ENCODE results near the gene NEK11.
A peak's percentile ranks its signal among the peaks of the same experiment; 100 is the strongest.

NEK11 gene

GRCh38 chr3:131026321-131027151, at the start of gene NEK11, which contains the start of gene ASTE1:
Gene NEK11, plus strand, starts transcription at chr3:131026877. Its CDS starts 2,832 bp downstream, at chr3:131029709.
Gene ASTE1, minus strand, starts transcription at chr3:131026825. Its CDS starts 1,519 bp downstream, at chr3:131025306.
- CTCF ChIA-PET = interaction anchor here (0.6 to 1.0 kb wide), 2 partner anchors 20 to 266 kb away, joined by 3 to 4 read pairs; no protein-coding TSS in a partner anchor
- DNase-seq (ENCODE audit: low spot score) = peak; percentile 81
- H3K27ac ChIP-seq = peak within 1 kb of the TSS; percentile 85
- POLR2A ChIA-PET (ENCODE audit: low non-redundant PET) = interaction anchor here (0.6 kb wide), 1 partner anchor 28 kb away, joined by 3 read pairs; no protein-coding TSS in a partner anchor
- no peak for TF ChIP-seq CTCF (conservative IDR thresholded peaks at IDR 0.05; ENCODE audit: low read depth)

DNA sequence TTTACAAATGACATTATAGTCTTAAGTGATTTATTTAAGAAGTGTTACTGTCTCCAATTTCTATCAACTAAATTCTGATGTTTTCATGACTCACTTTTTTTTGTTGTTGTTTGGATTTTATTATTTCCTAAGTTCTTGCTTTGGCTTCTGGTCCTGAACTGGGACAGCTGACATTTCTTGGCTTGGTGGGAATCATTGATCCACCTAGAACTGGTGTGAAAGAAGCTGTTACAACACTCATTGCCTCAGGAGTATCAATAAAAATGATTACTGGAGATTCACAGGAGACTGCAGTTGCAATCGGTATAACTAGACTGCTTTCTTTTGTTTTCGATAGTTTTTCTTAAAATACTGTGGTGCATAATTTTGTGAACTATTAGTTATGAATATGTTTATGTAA, 47.6 kb upstream of the NEK11 start:
- POLR2A ChIA-PET (ENCODE audit: low non-redundant PET) = interaction anchor here (0.6 kb wide), 1 partner anchor 10 kb away, joined by 4 read pairs; no protein-coding TSS in a partner anchor
- no peak overlapping the region for H3K27ac ChIP-seq
- CTCF ChIA-PET = no interaction called here
- no peak for TF ChIP-seq CTCF (conservative IDR thresholded peaks at IDR 0.05; ENCODE audit: low read depth)
- DNase-seq (ENCODE audit: low spot score) = no peak

DNA sequence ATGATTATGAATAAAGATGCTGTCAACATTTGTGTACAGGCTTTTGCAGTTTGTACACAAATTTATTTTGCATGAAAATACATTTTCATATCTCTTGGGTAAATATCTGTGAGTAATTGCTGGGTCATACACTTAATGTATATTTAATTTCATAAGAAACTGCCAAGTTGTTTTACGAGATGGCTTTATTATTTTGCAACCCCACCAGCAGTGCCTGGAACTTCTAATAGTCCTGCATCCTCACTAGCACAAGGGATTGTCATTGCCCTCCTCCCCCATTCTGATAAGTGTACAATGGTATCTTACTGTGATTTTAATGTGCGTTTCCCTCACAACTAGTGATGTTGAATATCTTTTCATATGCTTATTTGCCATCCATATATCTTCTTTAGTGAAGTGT, 45.2 kb upstream of the NEK11 start:
- no peak for TF ChIP-seq CTCF (conservative IDR thresholded peaks at IDR 0.05; ENCODE audit: low read depth)
- H3K27ac ChIP-seq = no peak overlapping the region
- no peak for DNase-seq (ENCODE audit: low spot score)
- ChIA-PET POLR2A (ENCODE audit: low non-redundant PET) (no interaction called here), CTCF (no interaction called here)

- CTCF ChIA-PET = no interaction called here
- no peak for DNase-seq (ENCODE audit: low spot score)
- no peak overlapping the region for H3K27ac ChIP-seq
- no peak for TF ChIP-seq CTCF (conservative IDR thresholded peaks at IDR 0.05; ENCODE audit: low read depth)
- POLR2A ChIA-PET (ENCODE audit: low non-redundant PET) = no interaction called here
Measured at GRCh38 chr3:130990282-130990681, 36.4 kb upstream of the NEK11 start.

DNA sequence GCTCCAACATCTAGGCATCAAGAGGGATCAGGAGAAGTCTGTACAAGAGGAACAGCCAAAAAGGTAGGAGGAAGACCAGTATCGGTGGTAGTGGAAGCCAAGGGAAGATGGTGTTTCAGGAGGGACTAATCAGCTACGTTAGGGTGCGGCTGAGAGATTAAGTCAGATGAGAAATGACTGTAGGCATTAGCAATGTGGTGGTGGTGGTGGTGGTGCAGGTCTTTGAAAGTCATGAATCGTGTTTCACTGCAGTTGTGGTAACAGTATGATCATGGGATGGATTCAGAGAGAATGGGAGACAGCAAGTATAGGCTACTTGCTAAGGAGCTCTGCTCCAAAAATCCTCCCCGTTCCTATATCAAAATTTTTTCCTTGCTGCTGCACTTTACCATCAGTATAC, 35.6 kb upstream of the NEK11 start:
- no peak for DNase-seq (ENCODE audit: low spot score)
- H3K27ac ChIP-seq = no peak overlapping the region
- ChIA-PET POLR2A (ENCODE audit: low non-redundant PET) (no interaction called here), CTCF (no interaction called here)
- TF ChIP-seq CTCF (conservative IDR thresholded peaks at IDR 0.05; ENCODE audit: low read depth) = no peak

DNA sequence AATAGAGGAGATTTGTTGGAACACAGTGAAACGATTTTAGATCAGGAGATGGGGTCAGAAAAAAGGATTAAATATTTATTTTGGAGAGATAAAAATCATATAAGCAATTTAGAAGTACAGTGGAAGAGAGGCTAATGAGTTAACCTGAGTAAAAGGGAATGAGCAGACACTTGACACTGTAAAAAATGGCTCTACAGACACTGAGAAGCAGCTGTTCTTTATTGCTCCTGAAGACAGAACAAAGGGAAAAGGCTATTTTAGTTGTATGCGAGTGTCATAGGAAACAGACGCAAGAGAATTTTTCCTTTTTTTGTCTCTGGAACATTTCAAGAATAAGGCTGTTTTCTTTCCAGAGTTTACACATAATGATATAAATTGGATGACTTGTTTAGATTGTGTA, 34.3 kb upstream of the NEK11 start:
- TF ChIP-seq CTCF (conservative IDR thresholded peaks at IDR 0.05; ENCODE audit: low read depth) = no peak
- ChIA-PET POLR2A (ENCODE audit: low non-redundant PET) (no interaction called here), CTCF (no interaction called here)
- no peak for DNase-seq (ENCODE audit: low spot score)
- no peak overlapping the region for H3K27ac ChIP-seq

Measured in RWPE1 (cell line).